ENCODE measurements around the gene USP2.

The USP2 gene

GRCh38 chr11:119363081-119363850 lies 18.2 kb downstream of the USP2 start:
- no peak for DNase-seq (ENCODE audit: low spot score)

GRCh38 chr11:119362741-119363080 lies 18.8 kb downstream of the USP2 start:
- no peak for DNase-seq (ENCODE audit: low spot score)

GRCh38 chr11:119361941-119362725 lies 19.4 kb downstream of the USP2 start:
- no peak for DNase-seq (ENCODE audit: low spot score)

- DNase-seq (ENCODE audit: low spot score) = no peak
These were observed 20.3 kb downstream of the USP2 start for GRCh38 chr11:119361056-119361787.

- no peak for DNase-seq (ENCODE audit: low spot score)
These were observed 21.9 kb downstream of the USP2 start for GRCh38 chr11:119359365-119360214.

GRCh38 chr11:119357074-119357473 lies 24.4 kb downstream of the USP2 start:
- no peak for DNase-seq (ENCODE audit: low spot score)

GRCh38 chr11:119356349-119357031 lies 25.0 kb downstream of the USP2 start:
- peak; percentile 94 for DNase-seq (ENCODE audit: low spot score)

GRCh38 chr11:119355091-119355843 lies 26.2 kb downstream of the USP2 start:
- DNase-seq (ENCODE audit: low spot score) = no peak

- peak; percentile 58 for DNase-seq (ENCODE audit: low spot score)
These were observed 28.6 kb downstream of the USP2 start for GRCh38 chr11:119352857-119353260.

GRCh38 chr11:119351232-119351631 lies 30.3 kb downstream of the USP2 start:
- no peak for DNase-seq (ENCODE audit: low spot score)

GRCh38 chr11:119350302-119350701 lies 31.2 kb downstream of the USP2 start:
- DNase-seq (ENCODE audit: low spot score) = no peak

- no peak for DNase-seq (ENCODE audit: low spot score)
These were observed 33.4 kb downstream of the USP2 start for GRCh38 chr11:119347940-119348605.

GRCh38 chr11:119347242-119347641 lies 34.2 kb downstream of the USP2 start:
- no peak for DNase-seq (ENCODE audit: low spot score)

GRCh38 chr11:119346605-119347004 lies 34.9 kb downstream of the USP2 start, which contains the start of gene MFRP:
Gene MFRP, minus strand, starts transcription at chr11:119346705. Its CDS starts 192 bp downstream, at chr11:119346513.
- no peak for DNase-seq (ENCODE audit: low spot score)

GRCh38 chr11:119345685-119346084 lies 35.8 kb downstream of the USP2 start:
- no peak for DNase-seq (ENCODE audit: low spot score)

GRCh38 chr11:119344291-119345010 lies 37.0 kb downstream of the USP2 start:
- DNase-seq (ENCODE audit: low spot score) = no peak

- no peak for DNase-seq (ENCODE audit: low spot score)
These were observed 37.8 kb downstream of the USP2 start for GRCh38 chr11:119343726-119344125.

GRCh38 chr11:119342362-119343130 lies 38.9 kb downstream of the USP2 start:
- no peak for DNase-seq (ENCODE audit: low spot score)

- no peak for DNase-seq (ENCODE audit: low spot score)
These were observed 39.5 kb downstream of the USP2 start for GRCh38 chr11:119342023-119342300.

Data from iPS-NIHi11 (cell line).